NCI-H226 (cell line): ENCODE data around the gene DIPK2B.

Experiments
- DNase-seq: peaks from one replicate; pipeline ENCODE4 v3.0.0-alpha.2; 2015

Gene DIPK2B

DNA sequence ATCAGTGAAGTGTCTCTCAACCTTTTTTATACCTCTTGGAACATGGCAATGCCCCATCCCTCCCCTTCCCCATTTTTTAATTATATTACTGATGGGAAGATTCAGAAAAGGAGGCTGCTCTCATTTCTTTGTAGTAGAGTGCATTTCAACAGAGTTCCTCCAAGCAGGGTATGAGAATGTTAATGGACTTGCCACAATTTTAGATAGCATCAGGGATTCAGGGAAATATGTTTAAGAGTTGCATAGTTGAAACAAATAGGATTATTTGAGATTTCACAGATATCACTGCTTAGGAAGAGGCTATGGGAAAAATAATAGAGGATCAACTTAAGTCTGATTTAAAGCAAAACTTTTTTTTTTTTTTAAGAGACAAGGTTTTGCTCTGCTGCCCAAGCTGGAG is 46.2 kb downstream of the DIPK2B start:
- no peak for DNase-seq

GRCh38 chrX:45154033-45154360 is 46.7 kb downstream of the DIPK2B start:
- DNase-seq, result no peak
